SH-SY5Y (cell line): ENCODE measurements around the gene LCP1.

ENCODE experiments used
- GATA2 ChIP-seq: IDR thresholded peaks from 2 replicates; pipeline ENCODE4 v1.6.1; 2011; ENCODE audit warnings: mild to moderate bottlenecking, low read depth, low read length
- GATA3 ChIP-seq: IDR thresholded peaks from 2 replicates; pipeline ENCODE4 v1.6.1; 2011; ENCODE audit warnings: low read depth, mild to moderate bottlenecking, low read length, moderate library complexity

LCP1 gene

DNA sequence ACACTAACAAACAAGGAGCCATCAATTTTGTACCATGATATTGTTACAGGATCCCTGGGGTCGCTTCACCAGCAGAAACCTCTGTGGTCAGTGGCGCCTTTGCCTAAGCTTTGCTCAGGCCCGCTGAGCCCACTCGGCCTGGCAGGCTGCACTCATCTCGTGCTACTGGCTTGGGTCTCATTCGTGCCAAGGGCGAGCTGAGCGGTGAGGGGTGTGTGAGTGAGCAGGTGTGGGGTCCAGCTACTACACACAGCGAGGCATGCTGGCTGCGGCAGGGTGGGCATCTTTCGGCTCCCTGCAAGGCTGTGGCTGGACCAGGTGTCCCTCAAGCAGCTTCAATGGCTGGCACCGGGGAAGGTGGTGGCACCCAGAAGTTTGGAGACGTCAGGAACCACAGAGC is 96.2 kb downstream of the LCP1 start:
- TF ChIP-seq GATA2 (no peak), GATA3 (no peak)

DNA sequence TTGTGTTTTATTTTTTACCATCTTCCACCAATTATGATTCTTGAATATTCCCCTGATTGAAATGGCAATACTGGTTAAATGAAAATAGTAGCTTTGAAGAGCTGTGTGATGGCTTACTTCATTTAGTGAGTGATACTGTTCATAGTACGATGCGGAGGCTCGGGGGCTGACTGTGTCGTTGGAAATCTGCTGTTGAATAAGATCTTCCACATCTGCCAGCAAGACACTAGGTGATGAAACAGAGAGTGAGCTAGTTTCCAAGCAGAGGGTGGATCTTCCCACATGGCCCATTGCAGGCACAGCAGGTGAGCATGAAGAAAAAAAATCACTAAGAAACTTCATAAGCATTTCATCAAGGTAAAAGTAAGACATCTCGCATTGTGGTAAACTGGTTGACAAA is 99.7 kb downstream of the LCP1 start:
- TF ChIP-seq GATA2: no peak
- TF ChIP-seq GATA3: no peak

DNA sequence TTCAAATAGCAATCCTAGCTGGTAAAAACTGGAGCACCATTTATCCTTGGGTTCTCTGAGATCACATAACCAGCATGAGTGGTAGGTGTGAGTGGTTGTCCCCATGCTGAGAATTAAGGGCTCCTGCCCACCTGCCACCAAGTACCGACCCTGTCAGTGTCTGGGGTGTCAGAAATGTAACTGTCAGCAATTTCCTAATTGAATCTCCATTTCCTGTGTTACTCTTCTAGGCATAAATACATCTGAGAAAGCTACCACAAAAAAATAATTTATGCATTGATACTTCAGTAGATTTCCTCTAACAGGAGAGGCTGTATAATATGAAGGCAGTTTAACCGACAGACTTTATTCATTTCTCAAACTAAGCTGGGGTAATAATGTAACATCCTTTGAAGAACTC is 102.2 kb downstream of the LCP1 start:
- no peak for TF ChIP-seq GATA3
- TF ChIP-seq GATA2: no peak

DNA sequence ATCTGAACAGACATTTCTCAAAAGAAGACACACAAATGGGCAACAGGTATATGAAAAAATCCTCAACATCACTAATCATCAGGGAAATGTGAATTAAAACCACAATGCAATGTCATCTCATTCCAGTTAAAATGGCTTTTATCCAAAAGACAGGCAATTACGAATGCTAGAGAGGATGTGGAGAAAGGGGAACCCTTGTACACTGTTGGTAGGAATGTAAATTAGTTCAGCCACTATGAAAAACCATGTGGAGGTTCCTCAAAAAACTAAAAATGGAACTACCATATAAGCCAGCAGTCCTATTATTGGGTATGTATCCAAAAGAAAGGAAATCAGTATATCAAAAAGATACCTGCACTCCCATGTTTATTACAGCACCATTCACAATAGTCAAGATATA is 104.7 kb downstream of the LCP1 start:
- TF ChIP-seq GATA3: no peak
- no peak for TF ChIP-seq GATA2

DNA sequence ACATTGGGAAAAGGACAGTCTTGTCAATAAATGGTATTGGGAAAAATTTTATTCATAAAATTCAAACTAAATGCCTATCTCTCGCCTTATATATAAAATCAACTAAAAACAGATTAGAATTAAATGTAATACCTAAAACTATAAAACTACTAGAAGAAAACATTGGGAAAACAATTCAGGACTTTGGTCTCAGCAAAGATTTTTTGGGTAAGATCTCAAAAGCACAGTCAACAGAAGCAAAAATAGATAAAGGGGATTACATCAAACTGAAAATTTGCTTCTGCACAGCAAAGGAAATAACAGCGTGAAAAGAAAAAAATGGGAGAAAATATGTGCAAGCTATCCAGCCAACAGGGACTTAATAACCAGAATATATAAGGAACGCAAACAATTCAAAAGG is 105.2 kb downstream of the LCP1 start:
- TF ChIP-seq GATA3 (no peak), GATA2 (no peak)
